HL-60 (cell line): ENCODE results near the gene MYEOV.

Experiments
- DNase-seq, 2 experiments: peaks; one replicate each; pipeline ENCODE4 v3.0.0-alpha.2; 2010 to 2020; ENCODE audit warnings: low read depth in 1 of 2, low spot score in 1 of 2
- H3K27ac ChIP-seq: fragments of 250-450 bp; sonication (Bioruptor Pico); replicated peaks from 2 replicates; pipeline ENCODE4 v1.5.1; 2020; ENCODE audit warnings: mild to moderate bottlenecking, moderate library complexity
- H3K27me3 ChIP-seq: fragments of 250-450 bp; sonication (Bioruptor Pico); 2 replicates; pipeline ENCODE4 v1.5.1; 2021; ENCODE audit warnings: mild to moderate bottlenecking, moderate library complexity; ENCODE audit not compliant: insufficient read depth, poor library complexity, severe bottlenecking
- H3K4me3 ChIP-seq: replicated peaks from 2 replicates; pipeline ENCODE4 v1.5.1; 2011; ENCODE audit warnings: mild to moderate bottlenecking, control low read depth, low read length; ENCODE audit not compliant: insufficient read depth
- CTCF ChIP-seq: IDR thresholded peaks from one replicate; pipeline ENCODE4 v1.5.1; 2011; ENCODE audit warnings: low read length, control low read depth, inconsistent platforms; ENCODE audit not compliant: insufficient read depth
- GABPA ChIP-seq: IDR thresholded peaks from 2 replicates; pipeline ENCODE4 v1.6.1; 2012; ENCODE audit warnings: low read depth
- POLR2AphosphoS5 ChIP-seq: IDR thresholded peaks from 2 replicates; pipeline ENCODE4 v1.6.1; 2012; ENCODE audit warnings: low read depth
- SPI1 ChIP-seq: IDR thresholded peaks from 2 replicates; pipeline ENCODE4 v1.6.1; 2012; ENCODE audit warnings: low read depth, mild to moderate bottlenecking, borderline replicate concordance
- TF ChIP-seq, protein P1 (sequence below): IDR thresholded peaks from 2 replicates; pipeline ENCODE4 v1.6.1; 2012; ENCODE audit warnings: low read depth; ENCODE audit not compliant: insufficient replicate concordance

Gene MYEOV

GRCh38 chr11:69342588-69343330 lies 48.8 kb downstream of the MYEOV start:
- no peak for DNase-seq
- Histone ChIP-seq H3K4me3 (no peak overlapping the region), H3K27ac (no peak overlapping the region), H3K27me3 (no peaks in the 10 kb centered on the region)
- no peak for TF ChIP-seq POLR2AphosphoS5
- no peak for TF ChIP-seq GABPA
- TF ChIP-seq, protein P1, sequence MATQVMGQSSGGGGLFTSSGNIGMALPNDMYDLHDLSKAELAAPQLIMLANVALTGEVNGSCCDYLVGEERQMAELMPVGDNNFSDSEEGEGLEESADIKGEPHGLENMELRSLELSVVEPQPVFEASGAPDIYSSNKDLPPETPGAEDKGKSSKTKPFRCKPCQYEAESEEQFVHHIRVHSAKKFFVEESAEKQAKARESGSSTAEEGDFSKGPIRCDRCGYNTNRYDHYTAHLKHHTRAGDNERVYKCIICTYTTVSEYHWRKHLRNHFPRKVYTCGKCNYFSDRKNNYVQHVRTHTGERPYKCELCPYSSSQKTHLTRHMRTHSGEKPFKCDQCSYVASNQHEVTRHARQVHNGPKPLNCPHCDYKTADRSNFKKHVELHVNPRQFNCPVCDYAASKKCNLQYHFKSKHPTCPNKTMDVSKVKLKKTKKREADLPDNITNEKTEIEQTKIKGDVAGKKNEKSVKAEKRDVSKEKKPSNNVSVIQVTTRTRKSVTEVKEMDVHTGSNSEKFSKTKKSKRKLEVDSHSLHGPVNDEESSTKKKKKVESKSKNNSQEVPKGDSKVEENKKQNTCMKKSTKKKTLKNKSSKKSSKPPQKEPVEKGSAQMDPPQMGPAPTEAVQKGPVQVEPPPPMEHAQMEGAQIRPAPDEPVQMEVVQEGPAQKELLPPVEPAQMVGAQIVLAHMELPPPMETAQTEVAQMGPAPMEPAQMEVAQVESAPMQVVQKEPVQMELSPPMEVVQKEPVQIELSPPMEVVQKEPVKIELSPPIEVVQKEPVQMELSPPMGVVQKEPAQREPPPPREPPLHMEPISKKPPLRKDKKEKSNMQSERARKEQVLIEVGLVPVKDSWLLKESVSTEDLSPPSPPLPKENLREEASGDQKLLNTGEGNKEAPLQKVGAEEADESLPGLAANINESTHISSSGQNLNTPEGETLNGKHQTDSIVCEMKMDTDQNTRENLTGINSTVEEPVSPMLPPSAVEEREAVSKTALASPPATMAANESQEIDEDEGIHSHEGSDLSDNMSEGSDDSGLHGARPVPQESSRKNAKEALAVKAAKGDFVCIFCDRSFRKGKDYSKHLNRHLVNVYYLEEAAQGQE = no peak
- TF ChIP-seq SPI1 = no peak

GRCh38 chr11:69343401-69344321 lies 49.7 kb downstream of the MYEOV start:
- no peak for DNase-seq
- no peak overlapping the region for H3K27ac ChIP-seq
- TF ChIP-seq GABPA (no peak), CTCF (no peak), POLR2AphosphoS5 (no peak), SPI1 (no peak)
- TF ChIP-seq, protein P1 = no peak
- no peak overlapping the region for H3K4me3 ChIP-seq
- no peaks in the 10 kb centered on the region for H3K27me3 ChIP-seq

GRCh38 chr11:69344570-69345145 lies 50.7 kb downstream of the MYEOV start:
- no peak for TF ChIP-seq SPI1
- TF ChIP-seq, protein P1 = no peak
- no peak for TF ChIP-seq GABPA
- TF ChIP-seq CTCF = no peak
- TF ChIP-seq POLR2AphosphoS5 = no peak
- Histone ChIP-seq H3K27me3 (no peaks in the 10 kb centered on the region), H3K4me3 (no peak overlapping the region), H3K27ac (no peak overlapping the region)
- no peak for DNase-seq
